ENCODE results near the gene DNAJA1.
"Not testable (repeated sequence)": the region's sequence is repeated elsewhere in the genome, so short reads cannot be mapped to it uniquely, and the experiment has no call there.

The DNAJA1 gene

DNA sequence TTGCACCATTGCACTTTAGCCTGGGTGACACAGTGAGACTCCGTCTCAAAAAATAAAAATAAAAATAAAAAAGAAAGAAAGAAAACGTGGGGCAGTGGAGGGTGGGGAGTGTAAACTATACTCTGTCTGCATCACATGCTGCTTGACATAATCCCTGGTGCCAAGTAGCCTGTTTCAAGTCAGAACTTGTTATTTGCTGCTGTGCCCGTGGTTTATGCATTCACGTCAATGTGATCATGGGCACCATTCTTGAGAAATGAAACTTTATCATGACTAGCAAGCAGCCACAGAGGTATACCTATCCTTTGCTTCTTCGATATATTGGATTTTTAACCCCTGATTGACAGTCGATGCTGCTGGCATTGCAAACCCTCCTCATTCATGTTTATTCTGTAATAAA lies 55.5 kb downstream of the DNAJA1 start:
- H3K4me3 ChIP-seq (ENCODE audit: low read depth, low read length): no peak overlapping the region

DNA sequence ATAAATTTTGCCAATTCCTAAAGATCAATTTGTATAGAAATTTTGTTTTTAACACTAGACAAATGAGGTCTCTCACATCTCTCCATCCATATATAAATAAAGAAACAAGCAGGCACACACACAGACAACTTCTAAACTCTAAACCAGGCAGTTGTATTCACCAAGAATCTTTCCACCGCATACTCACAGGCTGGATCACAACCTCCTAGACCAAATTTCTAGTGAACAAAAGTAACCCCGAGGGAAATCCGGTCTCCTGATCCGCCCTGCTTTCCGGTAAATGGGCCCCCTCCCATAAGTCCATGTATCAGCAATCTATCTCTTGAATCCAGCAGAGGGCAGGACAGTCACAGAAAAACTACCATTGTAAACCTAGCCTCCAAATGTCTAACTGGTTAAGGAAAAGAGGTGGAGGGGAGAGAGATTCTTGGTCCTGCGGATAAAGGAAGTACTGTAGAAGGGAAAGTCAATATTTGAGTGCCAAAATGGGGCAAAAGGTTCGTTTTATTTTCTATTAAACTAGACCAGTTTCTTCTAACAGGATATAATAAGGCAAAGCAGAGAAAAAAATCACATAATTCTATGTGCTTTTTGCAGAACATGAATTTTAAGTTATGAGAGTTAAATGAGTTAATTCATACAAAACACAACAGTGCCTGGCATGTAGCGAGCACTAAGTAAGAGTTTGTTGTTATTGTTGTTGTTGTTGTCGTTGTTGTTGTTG lies 56.2 kb downstream of the DNAJA1 start:
- no peak overlapping the region for H3K4me3 ChIP-seq (ENCODE audit: low read depth, low read length)

DNA sequence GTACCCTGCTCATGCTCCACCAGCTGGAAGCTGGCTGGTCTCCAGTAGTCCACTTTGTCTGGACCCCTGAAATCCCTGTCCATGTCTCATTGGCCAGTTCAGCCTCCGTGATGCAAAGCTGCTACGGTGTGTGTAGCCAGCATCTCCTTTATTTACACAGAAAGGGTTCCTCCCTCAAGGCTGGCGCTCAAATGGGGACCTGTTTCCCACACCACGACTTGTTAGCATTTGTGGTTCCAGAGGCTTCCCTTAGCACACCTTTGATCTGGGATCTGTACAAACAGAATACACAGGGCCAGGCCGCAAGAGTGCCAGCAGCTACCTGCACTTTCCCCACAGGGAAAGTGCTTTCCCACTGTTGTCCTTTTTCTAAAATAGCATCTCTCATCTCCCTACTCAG lies 57.1 kb downstream of the DNAJA1 start:
- H3K4me3 ChIP-seq (ENCODE audit: low read depth, low read length): no peak overlapping the region

DNA sequence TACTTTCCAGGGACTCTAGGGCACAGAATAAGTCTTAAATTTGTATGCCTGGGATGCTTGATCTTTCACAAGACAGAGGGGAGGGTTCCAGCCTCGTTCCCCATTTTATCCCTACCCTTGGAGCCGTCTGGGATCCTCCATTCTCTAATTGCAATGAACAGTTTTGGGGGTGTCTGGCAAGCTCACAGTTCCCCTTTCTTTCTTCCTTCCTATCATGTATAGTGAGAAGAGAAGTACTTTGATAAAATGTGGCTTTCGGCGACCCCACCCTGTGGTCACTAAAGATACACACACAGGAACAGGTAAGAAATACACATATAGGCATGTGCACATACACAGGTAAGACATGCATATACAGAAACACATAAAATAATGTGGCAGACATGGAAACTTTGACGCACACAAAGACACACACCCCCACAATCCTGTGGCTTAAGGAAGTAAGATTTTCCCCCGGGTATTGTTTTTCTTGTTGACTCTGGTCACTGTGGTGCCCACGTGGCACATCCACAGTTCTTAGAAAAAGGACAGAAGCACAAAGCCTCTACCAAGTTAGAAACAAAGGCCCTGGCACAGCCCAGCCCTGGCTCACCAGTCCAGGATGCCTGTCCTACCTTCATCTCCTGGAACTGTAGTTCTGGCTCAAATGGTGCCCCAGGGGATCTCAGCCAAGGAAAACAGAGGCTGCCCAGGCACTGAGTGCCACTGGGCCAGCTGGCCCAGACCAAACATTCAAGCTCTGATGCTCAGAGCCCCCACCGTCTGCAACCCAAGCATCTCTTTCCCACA lies 57.7 kb downstream of the DNAJA1 start:
- H3K4me3 ChIP-seq (ENCODE audit: low read depth, low read length): no peak overlapping the region

DNA sequence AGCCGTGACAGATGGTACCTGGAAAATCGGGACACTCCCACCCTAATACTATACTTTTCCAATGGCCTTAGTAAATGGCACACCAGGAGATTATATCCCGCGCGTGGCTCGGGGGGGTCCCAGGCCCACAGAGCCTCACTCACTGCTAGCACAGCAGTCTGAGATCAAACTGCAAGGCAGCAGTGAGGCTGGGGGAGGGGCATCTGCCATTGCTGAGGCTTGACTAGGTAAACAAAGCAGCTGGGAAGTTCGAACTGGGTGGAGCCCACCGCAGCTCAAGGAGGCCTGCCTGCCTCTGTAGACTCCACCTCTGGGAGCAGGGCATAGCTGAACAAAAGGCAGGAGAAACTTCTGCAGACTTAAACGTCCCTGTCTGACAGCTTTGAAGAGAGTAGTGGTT lies 60.6 kb downstream of the DNAJA1 start:
- not testable (repeated sequence) for H3K4me3 ChIP-seq (ENCODE audit: low read depth, low read length)

Data from iPS-11a (cell line).